OCI-LY7 (cell line): ENCODE results near the gene CRYBG1. TPM values are rescaled to one million over a fixed set of nuclear protein-coding genes. Genes with fewer than 3 reads are reported as not detected.

Experiments
- BruUV-seq: library from RNA; stranded (reverse); fragments of 400-500 nt; replicated peaks from 2 replicates; lab custom pipeline; 2021; lab: Mats Ljungman, UMichigan
- CTCF ChIA-PET: fragments of 300-600 bp; sonication (Branson Sonifier 250); formaldehyde crosslinking; loops from one replicate; lab custom pipeline; 2022; ENCODE audit warnings: antibody characterized with exemption; ENCODE audit not compliant: unreplicated experiment; lab: Charles Lee
- POLR2A ChIA-PET: fragments of 300-600 bp; sonication (Branson Sonifier 250); formaldehyde crosslinking; loops from one replicate; lab custom pipeline; 2022; ENCODE audit warnings: antibody characterized with exemption; lab: Charles Lee
- DNase-seq: peaks from one replicate; pipeline ENCODE4 v3.0.0-alpha.2; 2015; ENCODE audit warnings: low spot score
- H2AFZ ChIP-seq: fragments of 200-600 bp; sonication (generic), shearing (Covaris generic); 2 replicates; pipeline ENCODE4 v1.6.1; 2014; ENCODE audit warnings: mild to moderate bottlenecking, antibody characterized with exemption, low read length, moderate library complexity
- H3K27ac ChIP-seq: fragments of 200-600 bp; sonication (generic); 2 replicates; pipeline ENCODE4 v1.5.1; 2014; ENCODE audit warnings: mixed run types, low read depth, mild to moderate bottlenecking, moderate library complexity, low read length, inconsistent platforms; ENCODE audit not compliant: poor library complexity, severe bottlenecking
- H3K36me3 ChIP-seq: fragments of 200-600 bp; sonication (generic); 2 replicates; pipeline ENCODE4 v1.6.1; 2014; ENCODE audit warnings: mild to moderate bottlenecking, antibody characterized with exemption, low read length, moderate library complexity, mixed read lengths; ENCODE audit not compliant: insufficient read depth
- H3K4me1 ChIP-seq: fragments of 200-600 bp; sonication (generic); 2 replicates; pipeline ENCODE4 v1.5.1; 2014; ENCODE audit warnings: mild to moderate bottlenecking, low read length; ENCODE audit not compliant: insufficient read depth, poor library complexity, severe bottlenecking
- H3K4me2 ChIP-seq: fragments of 200-600 bp; sonication (generic); 2 replicates; pipeline ENCODE4 v1.6.1; 2014; ENCODE audit warnings: mild to moderate bottlenecking, low read length
- H3K4me3 ChIP-seq: fragments of 200-600 bp; sonication (generic); 2 replicates; pipeline ENCODE4 v1.5.1; 2014; ENCODE audit warnings: mild to moderate bottlenecking, low read depth, low read length; ENCODE audit not compliant: poor library complexity, severe bottlenecking
- H3K79me2 ChIP-seq: fragments of 200-600 bp; sonication (generic); 2 replicates; pipeline ENCODE4 v1.6.1; 2016; ENCODE audit warnings: low read depth, mild to moderate bottlenecking, low read length, moderate library complexity, mixed read lengths; ENCODE audit not compliant: insufficient read depth
- H3K9me2 ChIP-seq: fragments of 200-600 bp; sonication (generic); 2 replicates; pipeline ENCODE4 v1.6.1; 2016; ENCODE audit warnings: mild to moderate bottlenecking, low read length, mixed read lengths; ENCODE audit not compliant: insufficient read depth
- H3K9me3 ChIP-seq: fragments of 200-600 bp; sonication (generic); 2 replicates; pipeline ENCODE4 v1.6.1; 2014; ENCODE audit warnings: mild to moderate bottlenecking, mixed run types, low read length, mixed read lengths
- H4K20me1 ChIP-seq: fragments of 200-600 bp; sonication (generic); 2 replicates; pipeline ENCODE4 v1.6.1; 2014; ENCODE audit warnings: mild to moderate bottlenecking, antibody characterized with exemption, low read length, moderate library complexity, mixed read lengths; ENCODE audit not compliant: insufficient read depth
- EZH2phosphoT487 ChIP-seq: fragments of 200-600 bp; sonication (generic); IDR thresholded peaks from 2 replicates; pipeline ENCODE4 v1.6.1; 2018; ENCODE audit warnings: low read depth, borderline replicate concordance, mild to moderate bottlenecking, mixed run types, antibody characterized with exemption, low read length, moderate library complexity, mixed read lengths
- intact Hi-C: fragments of 100-400 bp; cut with micrococcal nuclease; formaldehyde crosslinking; loops from one replicate; pipeline ENCODE4 v1.10.0; 2022; ENCODE audit not compliant: unreplicated experiment
- total RNA-seq, 2 experiments: library from RNA; depleted of rRNA in 1 of 2; stranded (reverse); fragments of >200 nt in 1 of 2; shearing (Covaris generic) in 1 of 2; gene quantifications; 2 replicates each; pipeline ENCODE4 v1.2.3, GENCODE V29; 2014 to 2022
- TF ChIP-seq, protein P1 (sequence below): fragments of 200-600 bp; sonication (generic); conservative IDR thresholded peaks from 2 replicates; pipeline ENCODE4 v1.5.1; 2014; ENCODE audit warnings: mild to moderate bottlenecking, antibody characterized with exemption, low read length, moderate library complexity, mixed read lengths

CRYBG1 gene
- total RNA-seq, 2 experiments from 2014 or later: 41.7 to 66.2 TPM

DNA sequence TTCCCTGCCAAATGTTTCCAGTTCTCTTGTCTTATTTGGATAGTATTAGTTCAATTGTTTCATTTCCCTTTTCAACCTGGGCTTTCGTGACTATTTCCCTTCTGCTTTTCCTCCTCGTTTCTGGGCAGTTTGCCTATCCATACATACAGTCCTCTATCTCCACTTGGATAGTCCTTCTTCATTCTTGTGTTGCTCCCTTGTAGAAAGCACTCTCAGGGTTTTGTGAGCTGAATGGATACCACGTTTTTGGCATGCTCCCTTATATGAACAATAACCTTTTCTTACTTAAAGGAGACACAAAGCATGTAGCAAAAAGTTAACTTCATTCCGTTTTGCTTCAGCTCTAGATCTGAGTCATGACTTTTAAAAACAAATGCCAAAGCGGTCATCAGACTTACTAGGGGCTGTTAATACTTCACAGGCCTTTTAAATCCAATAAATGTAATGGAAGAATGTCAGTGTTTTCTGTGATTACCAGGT lies 16.6 kb downstream of the CRYBG1 start:
- no peak overlapping the region for H3K4me2 ChIP-seq
- CTCF ChIA-PET: no interaction called here
- POLR2A ChIA-PET: no interaction called here

GRCh38 chr6:106379951-106380350 lies 19.4 kb downstream of the CRYBG1 start:
- intact Hi-C loops: no loop called here
- H3K4me2 ChIP-seq: no peak overlapping the region
- no peaks in the 10 kb centered on the region for H4K20me1 ChIP-seq
- no peaks in the 10 kb centered on the region for H3K79me2 ChIP-seq
- no peak overlapping the region for H2AFZ ChIP-seq
- DNase-seq: no peak
- H3K27ac ChIP-seq: no peak overlapping the region
- CTCF ChIA-PET: no interaction called here
- H3K4me3 ChIP-seq: no peak overlapping the region
- H3K36me3 ChIP-seq: no peaks in the 10 kb centered on the region
- no peak for TF ChIP-seq EZH2phosphoT487
- TF ChIP-seq, protein P1, sequence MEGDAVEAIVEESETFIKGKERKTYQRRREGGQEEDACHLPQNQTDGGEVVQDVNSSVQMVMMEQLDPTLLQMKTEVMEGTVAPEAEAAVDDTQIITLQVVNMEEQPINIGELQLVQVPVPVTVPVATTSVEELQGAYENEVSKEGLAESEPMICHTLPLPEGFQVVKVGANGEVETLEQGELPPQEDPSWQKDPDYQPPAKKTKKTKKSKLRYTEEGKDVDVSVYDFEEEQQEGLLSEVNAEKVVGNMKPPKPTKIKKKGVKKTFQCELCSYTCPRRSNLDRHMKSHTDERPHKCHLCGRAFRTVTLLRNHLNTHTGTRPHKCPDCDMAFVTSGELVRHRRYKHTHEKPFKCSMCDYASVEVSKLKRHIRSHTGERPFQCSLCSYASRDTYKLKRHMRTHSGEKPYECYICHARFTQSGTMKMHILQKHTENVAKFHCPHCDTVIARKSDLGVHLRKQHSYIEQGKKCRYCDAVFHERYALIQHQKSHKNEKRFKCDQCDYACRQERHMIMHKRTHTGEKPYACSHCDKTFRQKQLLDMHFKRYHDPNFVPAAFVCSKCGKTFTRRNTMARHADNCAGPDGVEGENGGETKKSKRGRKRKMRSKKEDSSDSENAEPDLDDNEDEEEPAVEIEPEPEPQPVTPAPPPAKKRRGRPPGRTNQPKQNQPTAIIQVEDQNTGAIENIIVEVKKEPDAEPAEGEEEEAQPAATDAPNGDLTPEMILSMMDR: no peak
- peaks cover 7% of the 10 kb centered on the region for H3K4me1 ChIP-seq
- no peaks in the 10 kb centered on the region for H3K9me2 ChIP-seq
- H3K9me3 ChIP-seq: no peaks in the 10 kb centered on the region
- POLR2A ChIA-PET: interaction anchor here (0.6 kb wide), 1 partner anchor 1443 kb away, joined by 4 read pairs; no protein-coding TSS in a partner anchor
- no TSS peak for BruUV-seq

More for the DNA sequence above, 16.6 kb downstream of the CRYBG1 start:
- intact Hi-C loops: no loop called here
- Histone ChIP-seq H3K9me2 (no peaks in the 10 kb centered on the region), H2AFZ (no peak overlapping the region), H4K20me1 (no peaks in the 10 kb centered on the region), H3K79me2 (no peaks in the 10 kb centered on the region), H3K27ac (no peak overlapping the region), H3K4me1 (peaks cover 7% of the 10 kb centered on the region), H3K4me3 (no peak overlapping the region), H3K36me3 (no peaks in the 10 kb centered on the region), H3K9me3 (no peaks in the 10 kb centered on the region)
- no TSS peak for BruUV-seq
- DNase-seq: no peak
- TF ChIP-seq, protein P1: no peak
- no peak for TF ChIP-seq EZH2phosphoT487

GRCh38 chr6:106380407-106380806 lies 19.9 kb downstream of the CRYBG1 start:
- intact Hi-C loops: no loop called here
- DNase-seq: no peak
- BruUV-seq: no TSS peak
- ChIA-PET CTCF (no interaction called here), POLR2A (no interaction called here)
- H3K4me2 ChIP-seq: no peak overlapping the region
- H3K27ac ChIP-seq: no peak overlapping the region
- no peaks in the 10 kb centered on the region for H3K9me2 ChIP-seq
- H2AFZ ChIP-seq: no peak overlapping the region
- no peaks in the 10 kb centered on the region for H4K20me1 ChIP-seq
- no peaks in the 10 kb centered on the region for H3K36me3 ChIP-seq
- no peak for TF ChIP-seq EZH2phosphoT487
- TF ChIP-seq, protein P1: no peak
- no peak overlapping the region for H3K4me3 ChIP-seq
- H3K79me2 ChIP-seq: no peaks in the 10 kb centered on the region
- peaks cover 7% of the 10 kb centered on the region for H3K4me1 ChIP-seq
- H3K9me3 ChIP-seq: no peaks in the 10 kb centered on the region
